Hypothalamus (tissue), 51 donors: Measurements from ENCODE around the gene GCNT3.
A peak's percentile ranks its signal among the peaks of the same experiment; 100 is the strongest.
"Not testable (repeated sequence)": the region's sequence is repeated elsewhere in the genome, so short reads cannot be mapped to it uniquely, and the experiment has no call there.

ENCODE experiments used
- DNase-seq, 51 donors: peaks; one replicate each; lab custom pipeline; 2025; lab: John Stamatoyannopoulos, UW

The GCNT3 gene

DNA sequence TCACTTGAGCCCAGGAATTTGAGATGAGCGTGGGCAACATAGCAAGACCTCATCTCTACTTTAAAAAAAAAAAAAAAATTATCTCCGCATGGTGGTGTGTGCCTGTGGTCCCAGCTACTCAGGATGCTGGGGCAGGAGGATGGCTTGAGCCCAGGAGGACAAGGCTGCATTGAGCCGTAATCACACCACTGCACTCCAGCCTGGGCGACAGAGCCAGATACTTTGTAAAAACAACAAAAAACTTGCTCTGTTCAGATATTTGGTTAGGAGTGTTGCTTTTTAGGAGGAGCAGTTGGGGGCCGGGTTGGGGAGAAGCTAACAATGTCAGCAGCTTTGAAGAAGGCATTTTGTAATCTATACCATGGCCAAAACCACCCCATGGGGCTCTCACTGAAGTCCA lies 4.1 kb downstream of the GCNT3 start:
- DNase-seq: no peak

DNA sequence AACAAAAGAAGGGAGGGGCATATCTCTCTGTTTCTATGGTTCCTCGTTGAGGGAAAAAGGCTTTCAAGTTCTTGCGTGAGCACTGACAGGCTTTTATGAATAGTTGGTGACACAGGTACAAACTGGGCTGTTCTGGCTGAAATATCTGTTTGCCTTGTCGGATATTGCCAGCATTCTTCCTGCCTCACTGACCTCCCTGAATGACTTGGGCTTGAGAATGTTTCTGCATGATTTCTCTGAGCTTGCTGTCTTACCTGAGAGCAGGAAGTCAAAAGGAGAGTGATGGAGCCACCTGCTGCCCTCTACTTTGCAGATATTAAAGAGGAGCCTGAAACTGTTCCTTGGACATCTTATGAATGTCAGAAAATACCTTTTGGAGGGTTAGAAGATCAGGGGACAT lies 4.8 kb downstream of the GCNT3 start:
- no peak for DNase-seq

DNA sequence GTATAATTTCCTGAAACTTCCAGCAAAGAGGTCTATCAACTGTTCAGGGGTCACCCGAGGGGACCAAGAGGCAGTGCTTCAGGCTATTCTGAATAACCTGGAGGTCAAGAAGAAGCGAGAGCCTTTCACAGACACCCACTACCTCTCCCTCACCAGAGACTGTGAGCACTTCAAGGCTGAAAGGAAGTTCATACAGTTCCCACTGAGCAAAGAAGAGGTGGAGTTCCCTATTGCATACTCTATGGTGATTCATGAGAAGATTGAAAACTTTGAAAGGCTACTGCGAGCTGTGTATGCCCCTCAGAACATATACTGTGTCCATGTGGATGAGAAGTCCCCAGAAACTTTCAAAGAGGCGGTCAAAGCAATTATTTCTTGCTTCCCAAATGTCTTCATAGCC lies 6.8 kb downstream of the GCNT3 start:
- DNase-seq: no peak

DNA sequence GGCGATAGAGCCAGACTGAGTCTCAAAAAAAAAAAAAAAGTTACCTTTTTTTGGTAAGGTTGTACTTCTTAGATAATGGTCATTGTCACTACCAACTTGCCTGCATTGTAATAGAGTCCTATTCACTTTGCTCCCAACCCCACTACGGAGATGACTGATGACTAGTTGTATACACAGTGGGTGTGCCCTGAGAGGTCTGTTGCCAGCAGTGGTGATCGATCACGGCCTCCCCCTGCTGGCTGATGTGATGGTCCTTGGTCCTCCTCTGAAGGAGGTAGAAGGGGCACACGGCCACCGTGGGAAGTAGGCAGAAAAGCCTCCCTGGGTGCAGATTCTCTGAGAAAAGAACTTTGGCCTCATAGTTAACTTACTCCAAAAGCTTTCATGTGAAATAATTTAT lies 10.7 kb downstream of the GCNT3 start:
- no peak for DNase-seq

DNA sequence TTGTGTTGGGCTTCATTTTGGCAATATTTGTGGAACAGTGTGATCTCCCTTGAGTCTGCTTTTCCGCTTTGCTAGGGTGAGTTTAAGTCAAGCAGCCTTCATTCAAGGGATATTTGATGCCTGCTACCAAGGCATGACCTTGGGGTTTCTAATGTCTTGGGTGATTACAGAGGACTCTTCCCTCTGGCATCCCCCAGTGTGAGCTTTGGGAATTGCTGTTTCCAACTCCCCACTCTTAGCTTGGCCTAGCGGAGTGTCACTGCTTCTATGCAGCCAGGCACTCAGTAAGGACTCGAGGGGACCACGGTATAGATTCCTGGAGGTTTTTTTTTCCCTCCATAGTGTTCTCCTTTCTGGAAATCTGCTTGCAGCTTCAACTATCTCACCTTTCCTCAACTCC lies 21.1 kb downstream of the GCNT3 start:
- no peak for DNase-seq

DNA sequence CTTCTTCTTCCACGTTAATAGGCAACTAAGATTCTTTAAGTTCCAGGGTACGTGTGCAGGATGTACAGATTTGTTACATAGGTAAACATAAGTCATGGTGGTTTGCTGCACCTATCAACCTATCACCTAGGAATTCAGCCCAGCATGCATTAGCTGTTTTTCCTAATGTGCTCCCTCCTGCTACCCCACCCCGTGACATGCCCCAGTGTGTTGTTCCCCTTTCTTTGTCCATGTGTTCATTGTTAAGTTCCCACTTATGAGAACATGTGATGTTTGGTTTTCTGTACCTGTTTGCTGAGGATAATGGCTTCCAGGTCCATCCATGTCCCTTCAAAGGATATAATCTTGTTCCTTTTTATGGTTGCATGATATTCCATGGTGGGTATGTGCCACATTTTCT lies 24.6 kb downstream of the GCNT3 start:
- no peak for DNase-seq

DNA sequence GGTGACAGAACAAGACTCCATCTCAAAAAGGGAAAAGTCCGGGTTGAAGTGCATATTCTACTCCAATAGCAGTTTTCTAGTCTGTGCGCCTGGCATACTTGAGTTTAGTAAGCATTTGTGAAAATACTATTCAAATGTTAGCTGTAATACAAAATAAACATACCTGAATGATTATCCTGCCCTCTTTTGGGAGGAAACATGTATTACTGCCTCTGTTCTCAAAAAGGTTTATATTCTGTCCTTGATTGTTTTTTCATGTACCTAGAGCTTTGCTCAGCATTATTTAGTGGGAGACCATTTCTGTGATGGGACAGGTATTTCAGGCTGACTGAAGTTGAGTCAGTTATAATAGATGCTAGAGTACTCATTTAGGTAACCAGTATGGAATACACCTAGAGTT lies 25.9 kb downstream of the GCNT3 start:
- not testable (repeated sequence) for DNase-seq

DNA sequence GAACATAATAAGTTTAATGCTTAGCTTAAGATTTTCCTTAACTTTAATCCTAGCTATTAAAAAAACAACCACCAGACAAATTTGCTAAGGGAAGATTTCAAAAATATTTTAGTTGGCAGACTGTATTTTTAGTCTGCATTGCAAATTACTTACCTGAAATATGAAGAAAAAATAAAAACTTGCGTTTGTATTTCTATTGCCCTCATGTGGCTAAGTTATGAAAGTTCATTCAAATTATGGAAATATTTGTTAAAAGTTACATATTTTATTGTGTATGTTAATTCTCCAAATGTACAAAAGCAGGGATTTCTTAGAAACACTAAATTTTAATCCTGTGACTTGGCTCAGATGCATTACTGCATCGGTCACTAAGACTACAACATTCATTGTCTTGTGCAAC lies 30.8 kb downstream of the GCNT3 start:
- DNase-seq: no peak

DNA sequence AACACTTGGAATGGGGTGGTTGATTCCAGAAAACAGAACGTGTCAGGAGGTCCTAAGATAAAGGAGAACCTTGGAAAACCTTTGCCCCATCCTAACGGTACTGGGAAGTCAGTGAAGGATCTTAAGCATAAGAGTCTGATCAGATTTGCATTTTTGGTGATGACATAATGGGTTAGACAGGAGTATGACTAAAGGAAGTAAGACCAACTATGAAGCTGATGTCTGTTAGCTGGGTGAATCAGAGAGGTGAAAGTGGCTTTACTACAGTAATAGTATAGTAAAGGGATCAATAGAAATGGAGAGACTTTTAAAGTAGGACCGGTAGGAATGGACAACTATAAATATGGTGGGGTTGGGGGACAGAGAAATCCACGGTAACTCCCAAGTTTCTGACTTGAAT lies 33.2 kb downstream of the GCNT3 start:
- DNase-seq: no peak

DNA sequence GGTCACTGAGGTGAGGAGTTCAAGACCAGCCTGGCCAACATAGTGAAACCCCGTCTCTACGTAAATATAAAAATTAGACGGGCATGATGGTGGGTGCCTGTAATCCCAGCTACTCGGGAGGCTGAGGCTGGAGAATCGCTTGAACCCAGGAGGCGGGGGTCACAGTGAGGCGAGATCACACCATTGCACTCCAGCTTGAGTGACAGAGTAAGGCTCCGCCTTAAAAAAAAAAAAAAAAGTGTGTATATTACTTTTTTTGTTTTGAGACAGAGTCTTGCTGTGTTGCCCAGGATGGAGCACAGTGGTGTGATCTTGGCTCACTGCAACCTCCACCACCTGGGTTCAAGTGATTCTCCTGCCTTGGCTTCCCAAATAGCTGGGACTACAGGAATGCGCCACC lies 34.2 kb downstream of the GCNT3 start:
- not testable (repeated sequence) for DNase-seq

DNA sequence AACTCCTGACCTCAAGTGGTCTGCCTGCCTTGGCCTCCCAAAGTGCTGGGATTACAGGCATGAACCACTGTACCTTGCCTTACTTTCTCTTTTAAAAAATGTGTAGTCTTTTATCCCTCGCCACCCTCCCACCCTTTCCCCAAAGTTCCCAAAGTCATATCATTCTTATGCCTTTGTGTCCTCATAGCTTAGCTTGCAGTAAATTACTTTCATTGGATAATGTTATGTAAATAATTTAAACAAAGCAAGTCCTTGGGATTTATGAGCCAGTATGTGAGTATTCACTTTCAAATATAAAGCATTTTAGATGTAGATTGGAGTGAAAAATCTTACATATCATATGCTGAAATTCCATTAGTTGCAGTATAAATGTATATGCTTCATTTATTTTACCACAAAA lies 34.7 kb downstream of the GCNT3 start:
- DNase-seq: no peak

DNA sequence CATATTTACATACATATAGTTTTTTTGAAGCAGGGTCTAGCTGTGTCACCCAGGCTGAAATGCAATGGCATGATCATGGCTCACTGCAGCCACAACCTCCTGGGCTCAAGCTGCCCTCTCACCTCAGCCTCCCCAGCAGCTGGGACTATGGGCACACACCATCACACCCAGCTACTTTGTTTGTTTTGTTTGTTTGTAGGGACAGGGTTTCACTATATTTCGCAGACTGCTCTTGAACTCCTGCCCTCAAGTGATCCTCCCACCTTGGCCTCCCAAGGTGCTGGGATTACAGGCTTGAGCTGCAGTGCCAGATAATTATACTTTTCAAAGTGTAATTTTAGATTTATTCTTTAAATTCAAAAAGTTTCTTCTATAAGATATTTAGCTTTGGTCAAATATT lies 35.5 kb downstream of the GCNT3 start:
- no peak for DNase-seq

DNA sequence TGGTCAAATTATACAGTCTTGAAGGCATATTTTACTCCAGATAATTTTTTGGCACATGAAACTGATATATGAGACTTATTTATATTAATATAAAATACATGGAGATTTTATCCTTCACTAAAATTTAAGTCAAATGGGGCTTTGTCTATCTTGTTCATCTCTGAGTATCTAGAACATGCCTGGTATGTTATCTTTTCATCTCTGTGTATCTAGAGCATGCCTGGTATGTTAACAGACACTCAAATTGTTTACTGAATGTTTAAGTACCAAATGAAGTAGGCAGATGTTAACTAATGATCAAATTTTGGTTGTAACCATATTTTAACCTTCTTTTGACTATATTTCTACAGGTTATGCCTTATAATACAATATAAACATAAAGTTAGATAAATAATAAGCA lies 38.0 kb downstream of the GCNT3 start:
- DNase-seq: no peak

DNA sequence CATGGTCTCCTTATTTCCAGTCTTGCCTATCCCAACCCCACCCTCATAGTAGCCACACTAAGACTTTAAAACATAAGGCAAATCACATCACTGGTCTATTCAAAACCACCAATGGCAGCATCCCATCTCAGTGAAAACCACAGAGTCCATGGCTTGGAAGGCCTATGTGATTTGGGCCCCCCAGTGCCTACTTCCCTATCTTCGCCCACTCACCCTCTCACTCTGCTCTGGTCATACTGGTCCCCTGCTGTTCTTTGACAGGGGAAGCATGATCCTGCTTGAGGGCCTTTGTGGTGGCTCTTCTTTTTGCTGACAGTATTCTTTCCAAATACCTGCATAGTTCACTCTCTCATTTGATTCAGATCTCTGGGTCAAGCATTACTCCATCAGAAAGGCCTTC lies 42.5 kb downstream of the GCNT3 start:
- DNase-seq: no peak

DNA sequence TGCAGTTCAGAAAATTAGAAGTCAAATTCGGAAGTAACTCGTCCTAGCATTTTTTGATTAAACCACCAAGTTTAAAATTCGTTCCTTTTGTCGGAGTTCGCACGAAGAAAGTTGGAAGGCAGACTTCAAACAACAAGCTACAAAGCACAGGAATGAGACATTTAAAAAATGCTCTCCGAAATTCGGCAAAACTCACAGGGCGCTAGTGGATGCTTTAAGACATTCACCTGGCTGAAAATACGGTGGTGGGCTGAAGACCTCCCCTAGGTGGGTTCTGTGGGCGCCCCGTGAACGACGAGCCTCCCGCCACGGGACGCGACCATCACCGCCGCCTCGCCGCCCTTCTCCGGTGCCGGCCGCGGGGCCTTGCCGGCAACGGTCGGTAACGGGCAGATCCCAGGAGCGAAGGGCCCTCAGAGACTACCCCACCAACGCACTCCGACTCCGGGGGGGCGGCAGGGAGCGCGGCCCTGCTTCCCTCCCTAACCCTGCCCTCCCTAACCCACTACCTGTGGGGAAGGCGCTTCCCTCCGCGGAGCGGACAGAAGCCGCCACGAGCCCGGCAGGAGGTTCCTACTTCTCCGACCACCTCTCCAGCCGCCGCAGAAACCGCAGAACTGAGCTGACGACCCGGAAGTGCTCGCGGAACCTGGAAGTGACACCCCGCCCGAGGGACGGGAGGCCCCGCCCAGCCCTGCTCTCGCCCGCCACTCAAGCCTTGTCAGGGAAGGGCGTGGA lies 45.5 kb downstream of the GCNT3 start, which contains the start of gene GTF2A2:
Gene GTF2A2 (minus strand): TSS at position 619 of the 738 bp plus-strand sequence. CDS start 5,238 bp downstream, outside the sequence.
- peak; percentile 47 to 96 (median 90) for DNase-seq

DNA sequence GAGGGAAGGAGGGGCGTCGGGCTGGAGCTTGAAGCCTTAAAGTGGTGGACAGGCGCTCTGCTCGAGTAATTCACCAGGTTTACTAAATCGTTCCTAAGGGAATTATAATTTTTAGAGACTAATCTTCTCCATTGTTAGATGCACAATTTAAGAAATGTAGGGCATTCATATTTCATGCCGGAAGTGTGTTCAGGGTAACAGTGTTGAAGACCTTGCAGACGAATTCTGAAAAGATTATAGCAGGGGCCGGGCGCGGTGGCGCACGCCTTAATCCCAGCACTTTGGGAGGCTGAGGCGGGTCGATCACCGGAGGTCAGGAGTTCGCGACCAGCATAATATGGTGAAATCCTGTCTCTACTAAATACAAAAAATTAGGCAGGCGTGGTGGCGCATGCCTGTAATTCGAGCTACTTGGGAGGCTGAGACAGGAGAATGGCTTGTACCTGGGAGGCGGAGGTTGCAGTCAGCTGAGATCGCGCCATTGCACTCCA lies 46.1 kb downstream of the GCNT3 start:
- peak in 5 of 51 donors; percentile 18 to 34 (median 27) for DNase-seq

DNA sequence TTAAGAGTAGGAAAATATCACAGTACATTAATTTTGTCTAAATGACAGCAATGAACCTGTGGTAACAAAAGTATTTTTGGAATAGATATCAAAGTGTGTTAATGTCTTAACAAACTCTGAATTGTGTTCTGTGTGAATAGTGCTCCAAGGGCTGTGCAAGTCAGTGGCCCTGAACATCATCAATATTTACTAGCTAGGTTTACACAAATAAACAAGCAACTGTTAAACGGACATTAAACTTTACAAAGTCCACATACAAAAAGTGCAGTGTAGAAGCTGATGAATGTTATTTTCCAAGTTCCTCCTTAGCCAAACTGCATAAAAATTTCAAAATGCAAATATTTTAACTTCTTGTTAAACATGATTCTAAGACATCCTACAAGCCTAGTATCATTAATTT lies 47.8 kb downstream of the GCNT3 start:
- DNase-seq: no peak

DNA sequence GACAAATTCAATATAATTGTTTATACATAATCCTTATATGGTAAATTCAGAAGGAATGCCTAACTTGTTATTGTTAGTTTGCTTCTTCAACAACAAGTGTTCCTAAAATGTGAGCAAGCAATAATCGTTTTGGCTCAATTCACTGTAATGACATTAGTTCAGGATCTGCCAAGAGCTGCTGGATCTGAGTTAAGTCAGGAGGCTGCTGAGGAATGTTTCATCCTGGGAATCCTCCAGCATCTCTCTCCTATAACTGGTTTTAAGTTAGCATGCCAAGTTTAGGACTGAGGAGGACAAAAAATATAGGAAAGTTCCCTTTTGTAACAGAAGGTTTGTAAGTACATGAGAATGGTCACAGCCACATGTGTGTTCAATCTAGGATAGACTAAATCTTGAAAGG lies 50.7 kb downstream of the GCNT3 start:
- no peak for DNase-seq

DNA sequence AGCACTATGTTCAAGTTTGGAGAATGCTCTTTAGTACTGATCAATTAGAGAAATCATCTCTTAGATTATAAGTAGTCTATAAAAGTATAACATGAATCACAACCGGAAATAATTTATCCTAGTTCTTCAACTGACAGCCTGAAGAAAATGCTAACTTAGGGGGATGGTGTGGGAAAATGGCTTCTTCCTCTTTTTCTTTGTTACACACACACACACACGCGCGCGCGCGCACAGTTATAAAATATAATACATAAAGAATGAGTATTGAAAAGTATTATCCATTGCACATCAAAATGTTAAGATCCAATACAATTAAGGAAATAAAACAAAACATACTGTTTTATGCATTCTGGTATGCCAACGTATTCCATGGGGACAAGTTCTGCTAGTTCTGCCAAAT lies 57.0 kb downstream of the GCNT3 start:
- no peak for DNase-seq
